Endothelial cell of umbilical vein (primary cell): Measurements from ENCODE around the gene PTPRU. TPM values are rescaled to one million over a fixed set of nuclear protein-coding genes. Genes with fewer than 3 reads are reported as not detected.
"Not testable (repeated sequence)": the region's sequence is repeated elsewhere in the genome, so short reads cannot be mapped to it uniquely, and the experiment has no call there.

Source experiments
- BruUV-seq: library from RNA; stranded (reverse); fragments of 400-500 nt; replicated peaks from 2 replicates; lab custom pipeline; 2021; lab: Mats Ljungman, UMichigan
- CTCF ChIA-PET: fragments of 300-600, 350-600 bp; sonication (Branson Sonifier 250); formaldehyde crosslinking; loops from one replicate; lab custom pipeline; 2021; ENCODE audit warnings: antibody characterized with exemption, inconsistent platforms; lab: Charles Lee
- POLR2A ChIA-PET: fragments of 300-600, 350-600 bp; sonication (Branson Sonifier 250); formaldehyde crosslinking; loops from one replicate; lab custom pipeline; 2021; ENCODE audit warnings: antibody characterized with exemption, inconsistent platforms; lab: Charles Lee
- DNase-seq: peaks from one replicate; pipeline ENCODE4 v3.0.0-alpha.2; 2011; ENCODE audit warnings: low read depth, low spot score
- FAIRE-seq: peaks from 2 replicates; lab custom pipeline; 2011; peaks lifted over from hg19 to GRCh38; lab: Jason Lieb, UNC
- H2AFZ ChIP-seq: 2 replicates; pipeline ENCODE4 v1.6.0; 2012; ENCODE audit warnings: low read depth, low read length, control low read depth, inconsistent platforms
- H3K27ac ChIP-seq: 2 replicates; pipeline ENCODE4 v1.5.1; 2011; ENCODE audit warnings: low read depth, mild to moderate bottlenecking, control low read depth, low read length, moderate library complexity; ENCODE audit not compliant: insufficient read depth
- H3K27me3 ChIP-seq, 2 experiments: 2 replicates each; pipeline versions ENCODE4 v1.6.0 to v1.6.1; 2011; ENCODE audit warnings: low read length in 2 of 2, mixed read lengths in 1 of 2; ENCODE audit not compliant: control insufficient read depth in 2 of 2, insufficient read depth in 2 of 2
- H3K36me3 ChIP-seq, 2 experiments: 2 replicates in 1 of 2; 3 replicates in 1 of 2; pipeline ENCODE4 v1.5.1; 2011; ENCODE audit warnings: low read length in 2 of 2, mild to moderate bottlenecking in 1 of 2, moderate library complexity in 1 of 2; ENCODE audit not compliant: control insufficient read depth in 2 of 2, insufficient read depth in 2 of 2; ENCODE audit errors: extremely low read depth in 1 of 2
- H3K4me1 ChIP-seq: 3 replicates; pipeline ENCODE4 v1.5.1; 2011; ENCODE audit warnings: mild to moderate bottlenecking, low read length; ENCODE audit not compliant: control insufficient read depth, insufficient read depth; ENCODE audit errors: extremely low read depth
- H3K4me2 ChIP-seq: 2 replicates; pipeline ENCODE4 v1.6.1; 2011; ENCODE audit warnings: low read length, control low read depth, mixed read lengths; ENCODE audit not compliant: insufficient read depth
- H3K4me3 ChIP-seq, 3 experiments: fragments of 200-600 bp in 1 of 3; sonication (generic), shearing (Covaris generic) in 1 of 3; replicated peaks in 1 of 3; 2 replicates each; pipeline ENCODE4 v1.5.1; 2011 to 2016; ENCODE audit warnings: control low read depth in 3 of 3, low read length in 3 of 3, mild to moderate bottlenecking in 2 of 3, inconsistent platforms in 1 of 3, low read depth in 1 of 3, moderate library complexity in 1 of 3; ENCODE audit not compliant: insufficient read depth in 1 of 3
- H3K79me2 ChIP-seq: 2 replicates; pipeline ENCODE4 v1.6.0; 2012; ENCODE audit warnings: low read length, inconsistent platforms; ENCODE audit not compliant: control insufficient read depth, insufficient read depth
- H3K9ac ChIP-seq: replicated peaks from 2 replicates; pipeline ENCODE3; 2011; ENCODE audit warnings: low read length, control low read depth; ENCODE audit not compliant: insufficient read depth; ENCODE audit errors: extremely low read depth
- H3K9me1 ChIP-seq: replicated peaks from 3 replicates; pipeline ENCODE4 v1.6.0; 2011; ENCODE audit warnings: mild to moderate bottlenecking, low read length; ENCODE audit not compliant: control insufficient read depth, insufficient read depth; ENCODE audit errors: extremely low read depth
- H3K9me3 ChIP-seq: replicated peaks from 2 replicates; pipeline ENCODE4 v1.5.1; 2012; ENCODE audit warnings: low read length, inconsistent platforms; ENCODE audit not compliant: control insufficient read depth, insufficient read depth
- H4K20me1 ChIP-seq: replicated peaks from 2 replicates; pipeline ENCODE3; 2011; ENCODE audit warnings: mild to moderate bottlenecking, low read length; ENCODE audit not compliant: control insufficient read depth, insufficient read depth; ENCODE audit errors: extremely low read depth
- EZH2 ChIP-seq: IDR thresholded peaks from 2 replicates; pipeline ENCODE4 v1.6.1; 2012; ENCODE audit warnings: borderline replicate concordance, low read depth, mild to moderate bottlenecking, moderate library complexity, low read length, inconsistent platforms; ENCODE audit not compliant: severe bottlenecking
- FOS ChIP-seq: IDR thresholded peaks from 2 replicates; pipeline ENCODE4 v1.6.1; 2011; ENCODE audit warnings: mild to moderate bottlenecking, low read length, moderate library complexity, borderline replicate concordance; ENCODE audit not compliant: insufficient read depth
- GATA2 ChIP-seq: IDR thresholded peaks from 2 replicates; pipeline ENCODE4 v1.7.0; 2011; ENCODE audit warnings: low read depth, mild to moderate bottlenecking, moderate library complexity, mixed read lengths, low read length; ENCODE audit not compliant: insufficient read length, insufficient read depth
- JUN ChIP-seq: IDR thresholded peaks from 2 replicates; pipeline ENCODE4 v1.6.1; 2011; ENCODE audit warnings: borderline replicate concordance, low read depth; ENCODE audit not compliant: insufficient read length, insufficient read depth
- MYC ChIP-seq: IDR thresholded peaks from one replicate; pipeline ENCODE4 v1.6.1; 2011; ENCODE audit warnings: mild to moderate bottlenecking, low read depth, low read length
- POLR2A ChIP-seq: IDR thresholded peaks from 2 replicates; pipeline ENCODE4 v1.6.1; 2012; ENCODE audit warnings: low read depth, mild to moderate bottlenecking, control low read depth, low read length
- POLR2AphosphoS5 ChIP-seq: IDR thresholded peaks from 2 replicates; pipeline ENCODE4 v1.6.1; 2012; ENCODE audit warnings: low read depth, mild to moderate bottlenecking, control low read depth, low read length, moderate library complexity; ENCODE audit not compliant: insufficient read depth
- dilution Hi-C: fragments of 300-500 bp; cut with MboI; formaldehyde crosslinking; loops from one replicate; pipeline ENCODE4 v1.15.0; 2019; ENCODE audit warnings: low sequenced_read_pairs; ENCODE audit not compliant: extremely low pct_ligation_motif_present
- intact Hi-C: fragments of 100-400 bp; cut with micrococcal nuclease; formaldehyde crosslinking; loops from one replicate; pipeline ENCODE4 v1.10.0; 2022
- polyA plus RNA-seq, 4 experiments: library from polyadenylated mRNA; depleted of rRNA in 3 of 4; stranded (reverse) in 3 of 4; unstranded in 1 of 4; fragments of >200 nt; gene quantifications; 2 replicates each; pipeline versions ENCODE4 v1.2.1 to v1.2.3, GENCODE V29; 2011 to 2012; ENCODE audit warnings: missing spikeins in 1 of 4
- total RNA-seq: library from RNA; stranded (reverse); gene quantifications from 2 replicates; pipeline ENCODE4 v1.2.3, GENCODE V29; 2021
- TF ChIP-seq, protein P1 (sequence below): IDR thresholded peaks from 2 replicates; pipeline ENCODE4 v1.6.1; 2011; ENCODE audit not compliant: insufficient read depth, insufficient read length
- TF ChIP-seq, protein P2 (sequence below), 2 donors: IDR thresholded peaks; 1 replicate in 1 of 2; 2 replicates in 1 of 2; pipeline ENCODE4 v1.5.1; 2011; ENCODE audit warnings: low read length in 2 of 2, mild to moderate bottlenecking in 2 of 2, moderate library complexity in 2 of 2, control low read depth in 1 of 2, inconsistent platforms in 1 of 2, low read depth in 1 of 2; ENCODE audit not compliant: insufficient read depth in 1 of 2; ENCODE audit errors: extremely low read depth in 1 of 2

PTPRU gene
- total and polyA plus RNA-seq, 2 donors (not counting 3 experiments of a cell fraction or from before 2014, with no cell fraction given): 0.58 to 2.6 TPM

DNA sequence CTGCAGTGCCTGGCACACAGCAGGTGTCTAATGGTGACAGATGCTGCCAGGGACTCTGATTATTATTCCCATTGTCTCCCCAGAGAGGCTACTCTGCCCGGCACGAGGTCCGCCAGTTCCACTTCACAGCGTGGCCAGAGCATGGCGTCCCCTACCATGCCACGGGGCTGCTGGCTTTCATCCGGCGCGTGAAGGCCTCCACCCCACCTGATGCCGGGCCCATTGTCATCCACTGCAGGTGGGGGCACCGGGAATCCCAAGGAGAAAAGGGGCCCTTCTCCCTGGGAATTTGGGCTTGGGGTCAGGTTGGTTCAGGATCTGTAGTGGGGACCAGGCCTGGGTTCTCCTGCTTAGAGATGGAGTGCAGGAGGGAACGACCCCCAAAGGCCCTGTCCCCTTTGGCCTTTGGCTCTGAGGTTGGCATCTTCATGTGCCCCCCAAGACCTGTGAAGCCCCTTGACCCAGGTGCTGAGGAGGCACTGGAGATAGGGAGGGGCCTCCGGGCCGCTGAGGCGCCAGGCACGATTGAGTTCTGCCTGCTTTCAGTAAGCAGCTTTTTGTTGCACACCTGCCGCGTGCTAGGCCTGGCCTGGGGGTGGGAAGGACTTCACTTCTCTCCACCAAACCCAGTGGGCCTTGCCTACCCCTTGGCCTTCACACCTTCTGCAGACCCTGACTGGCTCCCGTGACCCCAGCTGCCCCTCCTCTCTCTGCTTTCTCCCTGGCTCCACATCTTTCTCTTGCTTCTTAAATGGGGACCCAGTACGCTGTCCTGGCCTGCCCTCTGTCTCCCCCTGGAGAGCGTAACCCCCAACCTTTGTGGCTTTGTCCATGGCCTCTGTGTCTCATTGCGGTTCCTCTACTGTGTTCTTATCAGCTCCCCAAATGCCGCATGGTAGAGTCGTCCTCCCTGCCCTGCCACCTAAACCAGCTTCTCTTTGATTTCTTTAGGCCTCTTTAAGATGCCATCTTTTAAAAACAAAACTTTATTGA is 76.4 kb downstream of the PTPRU start:
- ChIA-PET POLR2A (no interaction called here), CTCF (no interaction called here)
- no peak overlapping the region for H2AFZ ChIP-seq
- intact Hi-C loops (no loop called here), dilution Hi-C loops (no loop called here)
- H3K9me3 ChIP-seq: no peaks in the 10 kb centered on the region
- H3K4me1 ChIP-seq: no peaks in the 10 kb centered on the region
- no peak overlapping the region for H3K27ac ChIP-seq
- no peak overlapping the region for H3K4me2 ChIP-seq
- H3K27me3 ChIP-seq: no peaks in the 10 kb centered on the region
- H3K79me2 ChIP-seq: no peaks in the 10 kb centered on the region
- H3K36me3 ChIP-seq: no peaks in the 10 kb centered on the region
- TF ChIP-seq, protein P1, sequence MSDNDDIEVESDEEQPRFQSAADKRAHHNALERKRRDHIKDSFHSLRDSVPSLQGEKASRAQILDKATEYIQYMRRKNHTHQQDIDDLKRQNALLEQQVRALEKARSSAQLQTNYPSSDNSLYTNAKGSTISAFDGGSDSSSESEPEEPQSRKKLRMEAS: no peak
- TF ChIP-seq, protein P2, sequence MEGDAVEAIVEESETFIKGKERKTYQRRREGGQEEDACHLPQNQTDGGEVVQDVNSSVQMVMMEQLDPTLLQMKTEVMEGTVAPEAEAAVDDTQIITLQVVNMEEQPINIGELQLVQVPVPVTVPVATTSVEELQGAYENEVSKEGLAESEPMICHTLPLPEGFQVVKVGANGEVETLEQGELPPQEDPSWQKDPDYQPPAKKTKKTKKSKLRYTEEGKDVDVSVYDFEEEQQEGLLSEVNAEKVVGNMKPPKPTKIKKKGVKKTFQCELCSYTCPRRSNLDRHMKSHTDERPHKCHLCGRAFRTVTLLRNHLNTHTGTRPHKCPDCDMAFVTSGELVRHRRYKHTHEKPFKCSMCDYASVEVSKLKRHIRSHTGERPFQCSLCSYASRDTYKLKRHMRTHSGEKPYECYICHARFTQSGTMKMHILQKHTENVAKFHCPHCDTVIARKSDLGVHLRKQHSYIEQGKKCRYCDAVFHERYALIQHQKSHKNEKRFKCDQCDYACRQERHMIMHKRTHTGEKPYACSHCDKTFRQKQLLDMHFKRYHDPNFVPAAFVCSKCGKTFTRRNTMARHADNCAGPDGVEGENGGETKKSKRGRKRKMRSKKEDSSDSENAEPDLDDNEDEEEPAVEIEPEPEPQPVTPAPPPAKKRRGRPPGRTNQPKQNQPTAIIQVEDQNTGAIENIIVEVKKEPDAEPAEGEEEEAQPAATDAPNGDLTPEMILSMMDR (IDR thresholded peaks at IDR 0.05; ENCODE audit: extremely low read depth in 1 of 2, insufficient read depth in 1 of 2, low read depth in 1 of 2, low read length in 2 of 2): no peak
- no peak for TF ChIP-seq MYC
- no peak for TF ChIP-seq EZH2
- no peak for TF ChIP-seq FOS
- TF ChIP-seq POLR2AphosphoS5: no peak
- no peak for TF ChIP-seq POLR2A
- no peak for TF ChIP-seq GATA2
- TF ChIP-seq JUN: no peak
- no peak for DNase-seq
- no peaks in the 10 kb centered on the region for H4K20me1 ChIP-seq
- no peak overlapping the region for H3K9ac ChIP-seq
- no TSS peak for BruUV-seq
- no peaks in the 10 kb centered on the region for H3K9me1 ChIP-seq
- no peak overlapping the region for H3K4me3 ChIP-seq
- no peak for FAIRE-seq

DNA sequence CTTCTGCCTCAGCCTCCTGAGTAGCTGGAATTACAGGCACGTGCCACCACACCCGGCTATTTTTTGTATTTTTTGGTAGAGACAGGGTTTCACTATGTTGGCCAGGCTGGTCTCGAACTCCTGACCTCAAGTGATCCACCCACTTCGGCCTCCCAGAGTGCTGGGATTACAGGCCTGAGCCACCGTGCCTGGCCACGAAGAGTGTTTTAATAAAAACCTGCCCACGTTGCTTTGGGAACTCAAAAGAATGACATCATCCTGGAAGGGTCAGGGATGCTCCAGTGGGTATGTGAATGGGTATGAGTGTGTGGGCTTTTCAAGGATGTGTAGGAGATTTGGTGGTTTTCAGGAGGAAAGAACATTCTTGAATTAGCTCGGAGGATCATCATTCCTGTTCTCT is 78.4 kb downstream of the PTPRU start:
- dilution Hi-C loops, H3K9ac ChIP-seq, H3K36me3 ChIP-seq, POLR2A ChIA-PET, intact Hi-C loops, H2AFZ ChIP-seq, H3K79me2 ChIP-seq, FAIRE-seq, H3K9me3 ChIP-seq, CTCF ChIA-PET, H3K4me1 ChIP-seq, H4K20me1 ChIP-seq, H3K4me2 ChIP-seq, H3K4me3 ChIP-seq, H3K27ac ChIP-seq, DNase-seq, H3K9me1 ChIP-seq, BruUV-seq, H3K27me3 ChIP-seq: not testable (repeated sequence)
